Loucy (cell line): ENCODE measurements around the gene AHNAK2.

Source experiments
- H2AFZ ChIP-seq: fragments of 200-600 bp; sonication (generic); 2 replicates; pipeline ENCODE4 v1.6.0; 2016; ENCODE audit warnings: antibody characterized with exemption, mild to moderate bottlenecking, low read length, moderate library complexity
- H3F3A ChIP-seq: fragments of 200-600 bp; 2 replicates; pipeline ENCODE4 v1.6.0; 2016; ENCODE audit warnings: antibody characterized with exemption, low read depth, mild to moderate bottlenecking
- H3K27me3 ChIP-seq: fragments of 200-600 bp; sonication (generic); 2 replicates; pipeline ENCODE4 v1.6.1; 2014; ENCODE audit warnings: low read length, mild to moderate bottlenecking; ENCODE audit not compliant: insufficient read depth, poor library complexity, severe bottlenecking
- H3K36me3 ChIP-seq: fragments of 200-600 bp; sonication (generic); 2 replicates; pipeline ENCODE4 v1.6.1; 2016; ENCODE audit warnings: low read length; ENCODE audit not compliant: insufficient read depth
- H3K4me1 ChIP-seq: fragments of 200-600 bp; sonication (generic); 2 replicates; pipeline ENCODE4 v1.5.1; 2014; ENCODE audit warnings: low read length, mild to moderate bottlenecking; ENCODE audit not compliant: insufficient read depth, poor library complexity, severe bottlenecking
- H3K4me2 ChIP-seq: fragments of 200-600 bp; sonication (generic); 2 replicates; pipeline ENCODE4 v1.6.0; 2014; ENCODE audit warnings: antibody characterized with exemption, low read length, low read depth, mild to moderate bottlenecking; ENCODE audit not compliant: poor library complexity, severe bottlenecking
- H3K4me3 ChIP-seq: fragments of 200-600 bp; sonication (generic); 2 replicates; pipeline ENCODE4 v1.5.1; 2014; ENCODE audit warnings: low read length, mild to moderate bottlenecking, mixed read lengths; ENCODE audit not compliant: poor library complexity, severe bottlenecking
- H3K79me2 ChIP-seq: fragments of 200-600 bp; sonication (generic); 2 replicates; pipeline ENCODE4 v1.6.1; 2014; ENCODE audit warnings: low read length; ENCODE audit not compliant: insufficient read depth
- H3K9ac ChIP-seq: fragments of 200-600 bp; sonication (generic); 2 replicates; pipeline ENCODE4 v1.6.0; 2014; ENCODE audit warnings: mild to moderate bottlenecking, low read depth, low read length, moderate library complexity; ENCODE audit not compliant: poor library complexity, severe bottlenecking
- H3K9me2 ChIP-seq: fragments of 200-600 bp; sonication (generic); replicated peaks from 2 replicates; pipeline ENCODE4 v1.6.1; 2016; ENCODE audit warnings: low read depth, low read length, mixed read lengths
- H3K9me3 ChIP-seq: fragments of 200-600 bp; sonication (generic); 2 replicates; pipeline ENCODE4 v1.6.1; 2014; ENCODE audit warnings: mild to moderate bottlenecking, antibody characterized with exemption, low read length, low read depth; ENCODE audit not compliant: insufficient read depth
- H4K20me1 ChIP-seq: fragments of 200-600 bp; sonication (generic); 2 replicates; pipeline ENCODE4 v1.6.0; 2014; ENCODE audit warnings: antibody characterized with exemption, low read length, mild to moderate bottlenecking; ENCODE audit not compliant: insufficient read depth, poor library complexity, severe bottlenecking
- CTCF ChIP-seq: fragments of 200-600 bp; sonication (generic); conservative IDR thresholded peaks from 2 replicates; pipeline ENCODE4 v1.5.1; 2014; ENCODE audit warnings: mild to moderate bottlenecking, antibody characterized with exemption, low read length
- EZH2phosphoT487 ChIP-seq: fragments of 200-600 bp; IDR thresholded peaks from 2 replicates; pipeline ENCODE4 v1.6.1; 2018; ENCODE audit warnings: antibody characterized with exemption, mild to moderate bottlenecking, moderate library complexity, borderline replicate concordance

AHNAK2 gene

GRCh38 chr14:104957146-104958113 lies 20.7 kb downstream of the AHNAK2 start:
- H3K27me3 ChIP-seq, result no peaks in the 10 kb centered on the region
- H2AFZ ChIP-seq, result no peak overlapping the region
- no peaks in the 10 kb centered on the region for H3F3A ChIP-seq
- no peak overlapping the region for H3K4me3 ChIP-seq
- no peaks in the 10 kb centered on the region for H3K4me1 ChIP-seq
- TF ChIP-seq EZH2phosphoT487 (no peak), CTCF (no peak)
- no peaks in the 10 kb centered on the region for H4K20me1 ChIP-seq
- no peaks in the 10 kb centered on the region for H3K79me2 ChIP-seq
- no peaks in the 10 kb centered on the region for H3K9me2 ChIP-seq
- H3K4me2 ChIP-seq, result no peak overlapping the region
- no peak overlapping the region for H3K9ac ChIP-seq
- no peaks in the 10 kb centered on the region for H3K36me3 ChIP-seq
- no peaks in the 10 kb centered on the region for H3K9me3 ChIP-seq

- Histone ChIP-seq H3K79me2 (no peaks in the 10 kb centered on the region), H4K20me1 (no peaks in the 10 kb centered on the region), H3K36me3 (no peaks in the 10 kb centered on the region), H3K9me2 (no peaks in the 10 kb centered on the region), H3K9me3 (no peaks in the 10 kb centered on the region), H3K4me1 (no peaks in the 10 kb centered on the region), H3K27me3 (no peaks in the 10 kb centered on the region), H3K4me2 (no peak overlapping the region), H3F3A (no peaks in the 10 kb centered on the region), H3K4me3 (no peak overlapping the region), H2AFZ (no peak overlapping the region), H3K9ac (no peak overlapping the region)
- no peak for TF ChIP-seq CTCF
- TF ChIP-seq EZH2phosphoT487, result no peak
These were observed 21.8 kb downstream of the AHNAK2 start for GRCh38 chr14:104956290-104956890.

- no peaks in the 10 kb centered on the region for H3K36me3 ChIP-seq
- no peaks in the 10 kb centered on the region for H3K4me1 ChIP-seq
- H3K79me2 ChIP-seq, result no peaks in the 10 kb centered on the region
- H3K4me2 ChIP-seq, result no peak overlapping the region
- H3K9me2 ChIP-seq, result no peaks in the 10 kb centered on the region
- TF ChIP-seq EZH2phosphoT487 (no peak), CTCF (no peak)
- H3K9ac ChIP-seq, result no peak overlapping the region
- H3K27me3 ChIP-seq, result no peaks in the 10 kb centered on the region
- no peaks in the 10 kb centered on the region for H3F3A ChIP-seq
- no peaks in the 10 kb centered on the region for H4K20me1 ChIP-seq
- H3K9me3 ChIP-seq, result no peaks in the 10 kb centered on the region
- no peak overlapping the region for H2AFZ ChIP-seq
- no peak overlapping the region for H3K4me3 ChIP-seq
These were observed 22.8 kb downstream of the AHNAK2 start for GRCh38 chr14:104955396-104955770.
